Kidney glomerular epithelial cell (primary cell): ENCODE results near the gene VWA7.

Experiments used
- DNase-seq: peaks from one replicate; lab custom pipeline; 2025; lab: John Stamatoyannopoulos, UW

The VWA7 gene

DNA sequence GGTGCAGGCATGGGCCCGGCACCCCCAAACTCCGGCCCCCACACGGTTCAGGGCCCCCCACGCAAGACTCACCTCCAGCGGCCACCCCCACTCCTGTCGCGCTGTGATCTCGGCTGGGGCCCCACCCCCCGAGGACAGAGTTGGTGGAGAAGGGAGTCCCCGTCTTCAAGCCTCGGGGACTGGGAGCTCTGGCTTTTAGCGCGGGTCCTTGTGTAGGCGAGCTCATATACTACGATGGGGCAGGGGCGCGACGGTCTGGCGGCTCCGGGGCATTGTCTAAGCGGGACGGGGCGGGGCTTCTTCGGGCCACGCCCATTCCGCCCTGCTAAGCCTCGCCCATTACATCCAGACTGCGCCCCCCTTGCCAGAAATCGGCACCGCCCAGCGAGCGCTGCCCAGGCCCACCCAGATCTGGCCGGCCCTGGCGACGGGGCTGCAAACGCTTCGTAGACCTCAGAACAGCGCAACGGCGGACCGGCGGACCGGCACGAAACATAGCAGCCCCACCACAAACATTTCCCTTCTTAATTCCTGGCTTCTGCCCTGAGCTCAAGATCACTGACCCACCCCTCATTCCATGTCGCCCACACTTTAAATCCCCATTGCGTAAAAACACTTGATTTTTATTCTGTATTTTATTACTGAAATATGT is 47.0 kb downstream of the VWA7 start:
- DNase-seq, result peak; percentile 69

DNA sequence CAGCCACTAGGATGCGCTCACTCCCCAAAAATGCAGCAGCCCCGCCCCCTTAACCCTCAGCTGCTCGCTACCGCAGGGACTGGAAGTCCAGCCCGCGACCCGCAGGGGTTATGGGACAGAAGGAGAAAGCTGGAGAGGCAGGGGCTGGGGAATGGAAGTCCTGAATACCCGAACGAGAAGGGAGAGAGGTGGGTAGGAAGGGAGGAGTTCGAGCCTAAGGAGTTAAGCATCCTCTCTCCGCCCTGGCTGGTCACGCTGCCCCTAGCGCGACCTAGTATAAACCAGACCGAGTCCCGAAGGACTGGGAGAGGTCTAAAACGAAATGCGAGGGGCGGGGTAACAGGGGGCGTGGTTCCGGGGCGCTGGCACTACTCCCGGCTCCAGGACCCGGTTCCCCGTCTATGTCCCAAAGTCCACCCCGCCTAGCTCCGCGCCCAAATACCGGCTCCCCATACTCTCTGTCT is 47.6 kb downstream of the VWA7 start:
- peak; percentile 91 for DNase-seq

DNA sequence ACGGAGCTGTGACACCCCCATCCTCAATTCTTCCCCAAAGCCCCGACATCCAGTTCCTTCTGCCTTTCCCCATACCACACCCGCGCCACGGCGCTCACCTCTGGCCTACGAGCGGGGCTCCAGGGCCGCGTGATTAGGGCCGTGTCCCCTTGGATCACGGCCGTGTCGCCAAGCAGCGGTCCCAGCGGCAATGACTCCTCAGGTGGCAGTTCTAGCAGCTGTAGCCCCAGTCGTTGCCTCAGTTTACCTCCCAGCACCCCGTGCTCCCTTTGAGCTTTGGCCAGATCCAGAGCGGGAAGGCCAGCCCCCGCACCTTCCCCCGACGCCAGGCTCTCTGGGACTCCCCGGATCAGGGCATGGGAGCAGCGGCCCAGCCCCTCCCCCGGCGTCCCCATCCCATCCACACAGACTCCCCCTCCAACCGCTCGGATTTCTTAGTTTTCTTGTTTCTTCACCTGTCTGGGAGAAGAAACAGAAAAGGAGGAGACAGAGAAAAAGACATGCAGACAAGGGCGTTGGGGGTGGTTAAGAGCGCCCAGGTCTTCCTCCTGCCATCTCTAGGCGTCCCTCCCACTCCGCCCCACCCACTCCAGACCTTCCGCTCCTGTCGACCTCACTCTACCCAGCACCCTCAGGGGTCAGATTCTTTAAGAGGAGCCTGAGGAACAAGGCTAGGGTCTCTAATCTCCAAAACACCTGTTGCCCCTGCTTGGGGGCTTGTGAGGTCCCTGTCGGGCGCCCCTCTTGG is 48.2 kb downstream of the VWA7 start, which contains the start of gene DDAH2:
Gene DDAH2, minus strand, starts transcription at position 533 of the 748 bp plus-strand sequence. Its CDS starts 138 bp downstream, at position 395.
- no peak for DNase-seq

DNA sequence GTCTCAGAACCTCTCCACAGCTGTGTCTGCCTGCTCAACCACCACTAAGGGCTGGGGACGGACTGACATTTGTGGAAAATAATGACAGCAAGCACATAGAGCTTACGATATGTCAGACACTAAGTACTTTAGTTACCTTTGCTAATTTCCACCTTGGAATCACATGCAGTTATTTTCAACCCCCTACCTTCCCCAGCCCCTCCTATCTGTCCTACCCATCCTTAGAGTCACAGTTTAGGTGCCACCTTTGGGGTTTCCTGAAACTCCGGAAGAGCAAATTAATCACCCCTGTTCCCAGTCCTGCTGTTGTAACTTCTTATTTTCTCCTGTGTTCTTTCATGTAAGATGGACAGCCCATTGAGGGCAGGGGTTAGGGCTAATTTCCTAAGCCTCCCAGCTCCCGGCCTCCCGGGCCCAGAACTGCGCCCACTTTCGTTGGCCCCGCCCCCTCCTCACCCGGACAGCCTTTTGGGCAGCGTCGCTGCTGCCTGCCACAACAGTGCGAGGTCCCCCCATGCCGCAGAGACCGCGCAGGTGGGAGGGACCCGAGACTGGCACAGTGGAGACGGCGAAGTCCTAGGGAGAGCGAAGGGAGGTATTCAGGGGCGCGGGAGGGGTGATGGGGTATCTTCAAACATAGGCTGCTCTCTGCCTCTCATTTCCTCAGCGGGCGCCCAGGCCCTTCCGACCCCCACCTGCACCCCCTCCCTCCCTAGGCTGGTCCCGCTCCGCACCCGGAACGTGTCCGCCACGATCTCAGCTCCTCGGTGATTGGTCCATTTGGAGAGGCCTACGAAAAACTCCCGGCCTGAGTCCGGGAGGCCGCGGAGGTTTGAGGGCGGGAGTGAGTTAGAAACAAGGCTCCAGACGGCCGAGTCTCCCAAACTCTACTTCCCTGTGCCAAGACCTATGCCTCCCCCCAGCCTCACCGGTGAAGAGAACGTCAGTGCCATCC is 49.1 kb downstream of the VWA7 start:
- DNase-seq, result no peak

DNA sequence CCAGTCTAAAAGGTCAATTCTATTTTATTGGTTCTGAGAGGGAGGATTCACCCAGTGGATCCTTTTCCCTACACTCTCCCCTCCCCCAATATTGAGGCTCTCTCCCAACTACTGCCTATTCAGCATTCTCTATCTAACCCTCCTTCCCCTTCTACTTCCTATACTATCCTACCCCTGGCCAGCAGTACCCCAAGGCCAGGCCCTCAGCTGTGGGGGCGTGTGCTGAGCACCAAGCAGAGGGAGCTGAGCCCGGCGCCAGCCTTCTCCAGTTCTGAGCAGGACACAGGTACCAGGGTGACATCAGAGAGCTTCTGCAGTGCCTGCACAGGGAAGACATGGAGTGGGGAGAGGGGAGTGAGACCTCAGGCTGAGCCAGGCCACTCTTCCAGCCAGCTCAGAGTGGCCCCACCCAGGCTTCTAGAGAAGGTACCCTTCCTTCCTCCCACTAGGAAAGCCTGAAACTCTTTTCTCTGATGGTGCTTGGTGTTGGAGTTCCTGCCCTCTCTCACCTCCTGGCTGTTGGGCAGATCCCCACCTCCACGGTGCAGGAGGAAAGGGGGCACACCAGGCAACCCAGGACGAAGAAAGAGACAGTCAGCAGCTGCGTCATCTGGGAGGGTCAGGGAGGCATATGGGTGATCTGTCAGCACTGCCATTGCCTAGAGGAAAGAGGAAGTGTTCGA is 50.0 kb downstream of the VWA7 start:
- no peak for DNase-seq

DNA sequence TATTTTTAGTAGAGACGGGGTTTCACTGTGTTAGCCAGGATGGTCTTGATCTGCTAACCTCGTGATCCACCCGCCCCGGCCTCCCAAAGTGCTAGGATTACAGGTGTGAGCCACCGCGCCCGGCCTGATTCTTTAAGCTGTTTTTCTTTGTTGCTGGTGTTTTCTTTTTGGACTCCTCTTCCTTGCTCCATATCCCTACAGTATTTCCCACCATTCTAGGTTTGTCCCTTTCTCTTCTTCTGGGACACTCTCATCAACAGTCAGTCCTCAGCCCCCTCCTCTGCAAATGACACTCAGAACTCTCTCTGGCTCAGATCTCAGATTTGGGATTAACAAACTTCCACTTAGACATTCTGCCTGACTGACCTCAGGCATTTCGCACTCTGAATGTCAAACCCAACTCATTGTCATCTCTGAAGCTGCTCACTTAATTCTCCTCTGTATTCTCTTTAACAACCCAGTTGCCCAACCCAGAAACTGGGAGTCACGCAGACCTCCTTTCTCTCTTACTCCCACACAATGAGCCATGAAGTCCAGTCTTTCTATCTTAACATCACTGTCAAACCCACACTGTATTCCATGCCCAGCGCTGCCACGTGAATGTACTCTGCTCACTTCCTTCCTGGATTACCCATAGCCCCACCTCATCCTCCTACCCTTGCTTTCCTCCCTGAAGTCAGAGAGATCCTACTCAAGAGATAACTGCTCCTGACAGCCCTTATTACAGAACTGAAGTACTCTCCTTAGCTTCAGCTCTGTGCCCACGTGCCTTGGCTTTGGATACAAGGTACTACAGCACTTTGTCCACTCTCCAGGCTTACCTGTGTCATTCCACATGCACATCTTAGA is 51.4 kb downstream of the VWA7 start:
- DNase-seq, result no peak

DNA sequence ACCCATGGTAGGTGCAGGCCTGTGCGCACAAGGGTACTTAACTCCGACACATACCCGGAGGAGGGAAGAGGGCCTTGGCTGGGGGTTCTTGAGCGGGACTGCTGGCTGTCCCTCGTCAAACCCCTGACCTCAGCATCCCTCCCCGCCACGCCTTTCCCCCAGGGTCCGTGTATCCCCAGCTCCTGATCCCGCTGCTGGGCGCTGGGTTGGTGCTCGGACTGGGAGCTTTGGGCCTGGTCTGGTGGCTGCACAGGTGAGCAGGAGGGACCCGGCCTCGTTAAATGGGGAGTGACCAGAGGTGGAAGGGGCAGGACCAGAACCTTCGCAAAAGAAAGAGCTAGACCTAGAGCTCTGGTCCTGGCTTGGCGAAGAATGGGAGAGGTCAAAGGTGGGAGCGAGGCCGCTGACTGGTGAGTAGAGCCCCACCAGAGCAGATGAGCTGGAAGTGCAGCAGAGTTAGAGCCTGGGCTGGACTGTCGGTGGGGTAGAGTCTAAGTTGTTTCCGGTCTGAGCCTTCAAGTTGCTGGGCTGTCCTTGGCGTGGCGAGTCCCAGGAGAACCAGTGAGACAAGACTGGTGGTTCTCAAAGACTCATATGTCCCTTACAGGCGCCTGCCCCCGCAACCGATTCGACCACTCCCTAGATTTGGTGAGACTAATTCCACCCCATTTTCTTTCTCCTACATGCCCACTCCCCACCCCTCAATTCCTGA is 53.0 kb downstream of the VWA7 start:
- no peak for DNase-seq

DNA sequence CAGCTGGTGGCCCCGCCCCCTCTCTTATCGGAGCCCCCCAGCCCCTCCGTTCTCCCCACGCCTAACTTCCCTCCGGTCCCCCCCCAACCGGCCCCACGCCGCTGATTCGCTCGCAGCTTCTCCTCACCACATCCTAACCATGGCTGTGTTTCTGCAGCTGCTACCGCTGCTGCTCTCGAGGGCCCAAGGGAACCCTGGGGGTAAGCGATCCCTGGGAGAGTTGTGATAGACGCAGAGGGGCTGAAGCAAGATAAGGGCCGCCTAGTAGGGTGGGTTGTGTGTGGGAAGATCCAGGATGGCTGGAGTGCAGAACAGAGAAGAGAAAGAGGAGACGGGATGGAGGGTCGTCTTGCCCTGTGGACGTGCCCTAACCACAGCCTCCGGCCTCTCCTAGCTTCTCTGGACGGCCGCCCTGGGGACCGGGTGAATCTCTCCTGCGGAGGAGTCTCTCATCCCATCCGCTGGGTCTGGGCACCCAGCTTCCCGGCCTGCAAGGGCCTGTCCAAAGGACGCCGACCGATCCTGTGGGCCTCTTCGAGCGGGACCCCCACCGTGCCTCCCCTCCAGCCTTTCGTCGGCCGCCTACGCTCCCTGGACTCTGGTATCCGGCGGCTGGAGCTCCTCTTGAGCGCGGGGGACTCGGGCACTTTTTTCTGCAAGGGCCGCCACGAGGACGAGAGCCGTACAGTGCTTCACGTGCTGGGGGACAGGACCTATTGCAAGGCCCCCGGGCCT is 53.7 kb downstream of the VWA7 start, which contains the start of gene MPIG6B:
Gene MPIG6B, plus strand, starts transcription at position 129 of the 735 bp plus-strand sequence. Its CDS starts 11 bp downstream, at position 140.
- no peak for DNase-seq

DNA sequence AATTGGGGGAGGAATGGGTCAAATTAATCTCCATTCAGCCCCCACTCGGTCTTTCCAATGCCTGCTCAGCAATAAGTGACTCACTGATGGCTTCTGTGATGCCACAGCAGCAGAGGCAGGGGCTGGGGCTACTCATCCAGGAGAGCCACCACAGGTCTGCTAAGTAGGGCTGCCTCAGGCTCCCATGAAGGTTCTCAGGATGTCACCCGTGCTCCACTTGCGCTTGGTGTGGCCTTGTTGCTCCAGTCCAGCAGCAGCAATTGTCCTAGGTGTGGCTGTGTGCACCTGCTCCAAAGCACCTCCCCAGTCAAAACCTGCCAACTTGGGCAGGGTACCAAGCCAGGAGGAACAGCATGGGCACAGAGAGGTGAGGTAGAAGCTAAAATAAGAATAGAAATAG is 55.0 kb downstream of the VWA7 start:
- no peak for DNase-seq

DNA sequence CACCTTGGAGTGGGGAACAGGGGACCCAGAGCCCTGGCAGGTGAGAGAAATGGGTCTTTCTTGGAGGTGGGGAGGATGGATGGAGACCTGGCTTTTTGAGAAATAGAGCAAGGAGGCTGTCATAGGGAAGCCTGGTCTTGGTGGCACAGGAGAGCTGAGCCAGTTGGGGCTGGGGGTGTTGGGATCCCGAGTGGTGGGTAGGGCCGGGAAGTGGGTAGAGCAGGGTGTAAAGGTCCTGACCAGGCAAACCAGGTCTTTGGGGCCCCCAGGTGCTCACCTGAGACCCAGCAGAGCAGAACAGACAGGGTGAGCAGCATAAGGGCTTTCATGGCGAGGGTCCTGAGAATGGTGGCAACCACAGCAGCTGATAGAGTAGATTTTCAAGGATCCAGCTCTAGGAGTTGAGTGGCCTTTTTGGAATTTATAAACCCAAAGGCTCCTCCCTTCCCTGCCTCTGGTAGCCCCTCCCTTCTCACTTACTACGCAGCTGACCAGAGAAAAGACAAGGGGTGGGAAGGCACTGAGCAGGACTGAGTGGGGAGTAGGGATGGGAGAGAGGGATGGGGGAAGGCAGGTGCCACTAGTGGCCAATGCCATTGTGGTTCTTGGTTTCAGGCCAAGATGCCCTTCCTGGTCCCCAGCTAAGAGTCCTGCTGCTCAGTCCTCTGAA is 55.6 kb downstream of the VWA7 start, which contains the start of gene LY6G6C:
Gene LY6G6C, minus strand, starts transcription at position 396 of the 670 bp plus-strand sequence. Its CDS starts 67 bp downstream, at position 329.
- no peak for DNase-seq

DNA sequence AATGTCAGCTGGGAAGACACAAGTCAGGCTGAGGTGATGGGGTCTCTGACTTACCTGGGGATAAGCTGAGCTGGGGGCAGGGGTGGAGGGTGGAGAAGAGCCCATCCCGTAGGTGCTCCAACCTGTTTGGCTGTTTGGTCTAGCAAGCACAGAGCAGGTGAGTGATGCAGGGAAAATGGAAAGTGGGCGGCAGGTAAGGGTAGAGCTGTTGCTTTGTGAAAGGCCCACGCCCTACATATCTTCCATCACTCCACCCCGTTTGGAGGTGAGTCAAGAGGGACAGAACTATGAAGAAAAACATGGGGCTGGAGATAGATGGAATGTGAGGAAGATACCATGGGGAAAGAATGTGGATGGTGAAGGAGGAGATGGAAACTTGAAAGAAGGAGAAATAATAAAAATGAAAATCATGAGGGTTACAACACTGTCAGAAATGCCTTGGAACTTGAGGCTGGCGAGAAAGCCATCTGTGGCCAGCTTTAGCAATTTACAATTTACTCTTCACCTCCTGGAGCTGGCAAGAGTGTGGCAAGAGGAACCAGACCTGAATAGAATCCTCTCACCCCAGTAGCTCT is 56.8 kb downstream of the VWA7 start:
- no peak for DNase-seq

DNA sequence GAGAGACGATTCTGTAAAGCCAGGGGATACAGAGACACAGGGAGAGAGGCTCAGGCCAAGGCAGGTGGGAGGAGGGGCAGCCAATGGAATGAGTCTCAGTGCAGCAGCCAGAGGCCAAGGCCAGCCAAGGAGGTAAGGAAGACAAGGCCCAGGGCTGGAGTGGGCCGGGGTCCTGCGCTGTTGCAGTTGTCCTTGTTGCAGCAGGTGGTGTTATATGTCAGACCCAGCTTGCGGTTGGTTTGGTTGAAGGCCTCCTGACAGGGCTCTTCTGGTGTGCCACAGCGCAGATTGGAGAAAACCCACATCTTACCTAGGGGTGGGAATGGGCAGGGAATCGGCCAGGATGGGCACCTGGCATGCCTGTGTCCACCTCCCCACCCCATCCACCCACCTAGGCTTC is 58.1 kb downstream of the VWA7 start:
- DNase-seq, result no peak

DNA sequence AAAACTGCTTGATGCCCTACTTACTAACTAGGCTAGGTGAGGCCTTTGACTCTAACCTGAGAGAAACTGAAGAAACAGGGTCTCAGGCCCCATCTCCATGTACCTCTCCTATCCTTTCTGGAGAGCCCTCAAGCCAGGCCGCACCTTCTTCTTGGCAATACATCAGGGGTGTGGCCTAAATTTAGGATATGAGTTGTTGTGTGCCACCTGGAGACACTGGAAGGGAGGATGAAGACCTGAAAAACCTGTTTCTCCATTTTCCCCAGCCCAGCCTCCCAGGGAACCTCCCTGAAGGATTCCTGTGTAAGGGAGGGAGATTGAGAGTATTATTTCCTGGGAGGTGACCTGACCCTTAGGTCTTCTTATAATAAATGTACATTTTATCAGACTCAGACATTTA is 58.9 kb downstream of the VWA7 start:
- DNase-seq, result no peak

DNA sequence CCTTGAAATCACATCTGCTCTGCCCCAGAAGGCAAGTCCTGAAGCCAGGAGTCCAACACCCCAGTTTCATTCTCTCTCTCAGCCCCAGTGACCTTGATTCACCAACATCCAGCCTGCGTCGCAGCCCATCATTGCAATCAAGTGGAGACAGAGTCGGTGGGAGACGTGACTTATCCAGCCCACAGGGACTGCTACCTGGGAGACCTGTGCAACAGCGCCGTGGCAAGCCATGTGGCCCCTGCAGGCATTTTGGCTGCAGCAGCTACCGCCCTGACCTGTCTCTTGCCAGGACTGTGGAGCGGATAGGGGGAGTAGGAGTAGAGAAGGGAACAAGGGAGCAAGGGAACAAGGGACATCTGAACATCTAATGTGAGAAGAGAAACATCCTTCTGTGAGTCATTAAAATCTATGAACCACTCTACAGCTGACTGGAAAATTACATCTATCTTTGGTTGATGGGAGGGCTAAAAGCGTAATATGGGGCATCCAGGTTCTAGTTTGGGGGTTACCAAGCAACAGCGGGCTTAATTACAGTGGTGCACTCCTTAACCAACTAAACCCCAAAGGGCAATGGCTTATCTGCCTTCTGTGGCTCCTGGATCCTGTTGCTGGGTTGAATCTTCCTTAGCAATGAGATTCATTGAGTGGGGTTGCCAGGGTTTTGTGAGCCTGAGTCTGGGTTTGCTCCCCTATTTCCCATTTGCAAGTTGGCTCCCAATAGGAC is 59.5 kb downstream of the VWA7 start:
- no peak for DNase-seq
